ENCODE measurements around the gene LIPN.

- TF ChIP-seq CTCF (IDR thresholded peaks at IDR 0.05 in 8 of 11, conservative IDR thresholded peaks at IDR 0.05 in 3 of 11), result no peak
- no peak for TF ChIP-seq POLR2A (IDR thresholded peaks at IDR 0.05)
Observed at GRCh38 chr10:88819290-88819689, 59.5 kb downstream of the LIPN start.
